HG03103 (cell line): ENCODE data around the gene PANK1.
"Not testable (repeated sequence)": the region's sequence is repeated elsewhere in the genome, so short reads cannot be mapped to it uniquely, and the experiment has no call there.

Experiments used
- ATAC-seq: cut with Tn5 transposase; IDR thresholded peaks from one replicate; pipeline ENCODE4 v1.9.1; 2021; ENCODE audit warnings: low read depth; ENCODE audit not compliant: unreplicated experiment

Gene PANK1

GRCh38 chr10:89576022-89576421 is 69.0 kb downstream of the PANK1 start:
- no peak for ATAC-seq

DNA sequence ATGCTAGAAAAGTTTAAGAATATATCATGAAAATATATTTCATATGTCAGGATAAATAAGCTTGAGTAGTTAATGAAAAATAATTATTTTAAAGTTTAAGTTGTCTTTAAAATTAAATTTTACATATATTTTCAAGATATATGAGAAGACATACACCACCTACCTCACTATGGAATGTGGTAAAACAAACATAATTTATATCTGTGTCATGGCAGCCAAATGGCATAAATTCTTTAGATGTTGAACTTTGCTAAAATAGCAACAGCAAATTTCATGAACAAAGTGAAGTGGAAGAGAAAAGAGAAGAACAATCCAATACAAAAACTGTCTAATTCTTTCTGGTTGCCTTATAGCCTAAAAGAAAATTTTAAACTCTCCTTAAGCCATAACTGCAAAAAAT is 70.0 kb downstream of the PANK1 start:
- ATAC-seq, result no peak

DNA sequence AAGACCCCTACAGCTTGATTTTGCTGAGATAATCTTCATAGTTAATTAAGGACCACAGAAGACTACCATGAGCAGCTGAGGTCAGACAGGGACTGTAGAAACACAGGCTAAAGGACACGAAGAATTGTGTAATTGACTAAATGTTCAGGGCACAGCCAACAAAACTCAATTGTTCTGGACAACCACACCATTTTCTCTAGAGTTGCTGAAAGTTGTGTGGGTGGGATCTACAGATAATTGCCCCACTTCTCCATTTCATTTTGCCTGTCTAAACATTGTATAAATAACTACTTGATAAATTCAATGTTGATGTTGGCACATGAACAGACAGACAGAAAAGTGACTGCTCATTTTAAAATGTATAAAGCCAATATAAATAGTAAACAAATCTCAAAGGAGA is 70.7 kb downstream of the PANK1 start:
- ATAC-seq, result no peak

- no peak for ATAC-seq
Observed at GRCh38 chr10:89567576-89568245, 77.3 kb downstream of the PANK1 start.

GRCh38 chr10:89566992-89567391 is 78.0 kb downstream of the PANK1 start:
- no peak for ATAC-seq

DNA sequence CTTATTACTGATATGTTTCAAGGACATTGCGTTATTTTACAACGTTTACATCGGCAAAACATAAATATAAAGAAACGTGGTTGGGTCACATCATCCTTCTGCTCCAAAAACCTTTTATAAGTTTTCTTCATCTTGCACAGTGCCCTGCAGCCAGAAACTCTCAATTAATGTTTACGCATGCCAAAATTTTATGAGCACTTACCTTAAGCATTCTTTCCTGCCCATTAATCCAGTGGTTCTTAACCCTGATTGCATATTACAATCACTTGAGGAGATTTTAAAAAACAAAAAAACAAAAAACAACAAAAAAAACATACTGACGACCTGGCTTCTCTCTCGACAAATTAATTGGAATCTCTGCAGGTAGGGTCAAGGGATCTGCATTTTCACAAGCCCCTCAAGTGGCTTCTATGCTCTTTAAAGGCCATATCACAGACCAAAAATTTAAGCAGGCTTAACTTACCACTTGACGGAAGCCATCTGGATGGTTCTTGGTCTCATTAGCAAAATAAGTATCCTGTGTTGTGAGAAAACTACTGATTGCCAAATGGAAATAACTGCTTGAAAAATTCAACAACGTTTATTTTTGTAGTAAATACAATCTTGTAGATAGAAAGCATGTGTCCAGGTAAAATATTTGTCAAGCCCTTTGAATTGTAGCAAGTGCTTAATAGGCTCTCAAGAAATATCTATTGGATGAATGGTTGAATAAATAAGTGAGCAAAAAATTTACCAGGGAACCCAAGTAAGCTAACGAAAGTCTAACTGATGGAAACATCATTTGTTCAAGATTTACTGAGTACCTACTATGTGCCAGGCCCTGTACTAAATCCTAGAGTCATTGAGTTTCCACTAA is 78.7 kb downstream of the PANK1 start:
- ATAC-seq, result no peak

- ATAC-seq, result no peak
Observed at GRCh38 chr10:89565180-89565579, 79.9 kb downstream of the PANK1 start.

DNA sequence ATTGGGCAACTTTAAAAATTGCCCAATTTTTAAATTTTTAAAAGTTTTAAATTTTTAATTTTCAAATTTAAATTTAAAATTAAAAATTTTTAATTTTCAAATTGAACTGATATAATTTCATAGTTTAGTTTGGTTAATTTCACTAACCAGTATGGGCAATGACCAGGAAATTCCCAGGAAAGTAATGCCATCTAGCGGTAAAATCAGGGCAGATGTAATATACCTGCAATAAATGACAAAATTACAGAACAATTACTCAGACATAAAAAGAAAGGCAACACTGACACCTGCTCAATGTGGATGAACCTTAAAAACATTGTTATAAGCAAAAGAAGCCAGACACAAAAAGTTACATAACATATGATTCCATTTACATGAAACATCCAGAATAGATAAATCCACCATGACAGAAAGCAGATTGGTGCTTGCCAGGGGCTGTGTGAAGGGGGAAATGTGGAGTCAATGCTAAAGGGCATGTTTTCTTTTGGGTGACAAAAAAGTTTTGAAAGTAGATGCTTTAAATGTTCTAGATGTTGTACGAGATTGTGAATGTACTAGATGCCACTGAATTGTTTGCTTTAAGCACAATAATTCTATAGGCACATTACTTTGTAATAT is 81.1 kb downstream of the PANK1 start:
- no peak for ATAC-seq

GRCh38 chr10:89563311-89563710 is 81.7 kb downstream of the PANK1 start:
- ATAC-seq, result no peak

DNA sequence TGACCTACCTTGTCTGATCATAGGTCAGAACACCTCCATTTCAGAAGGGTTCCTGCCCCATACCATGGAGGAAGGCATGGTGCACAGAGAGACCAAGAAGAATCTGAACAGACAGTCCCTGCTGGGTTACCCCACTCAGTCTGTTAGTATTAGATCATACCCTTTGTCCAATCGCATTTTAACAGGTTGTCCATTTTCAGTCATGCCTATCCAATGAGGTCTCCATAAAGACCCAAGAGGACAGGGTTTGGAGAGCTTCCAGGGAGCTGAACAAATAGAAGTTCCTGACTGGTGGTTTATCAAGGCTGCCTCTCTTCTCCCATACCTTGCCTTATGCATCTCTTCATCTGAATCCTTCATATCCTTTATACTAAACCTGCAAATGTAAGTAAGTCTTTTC is 88.4 kb downstream of the PANK1 start:
- ATAC-seq, result no peak

- ATAC-seq, result no peak
Observed at GRCh38 chr10:89555688-89556445, 89.2 kb downstream of the PANK1 start.

DNA sequence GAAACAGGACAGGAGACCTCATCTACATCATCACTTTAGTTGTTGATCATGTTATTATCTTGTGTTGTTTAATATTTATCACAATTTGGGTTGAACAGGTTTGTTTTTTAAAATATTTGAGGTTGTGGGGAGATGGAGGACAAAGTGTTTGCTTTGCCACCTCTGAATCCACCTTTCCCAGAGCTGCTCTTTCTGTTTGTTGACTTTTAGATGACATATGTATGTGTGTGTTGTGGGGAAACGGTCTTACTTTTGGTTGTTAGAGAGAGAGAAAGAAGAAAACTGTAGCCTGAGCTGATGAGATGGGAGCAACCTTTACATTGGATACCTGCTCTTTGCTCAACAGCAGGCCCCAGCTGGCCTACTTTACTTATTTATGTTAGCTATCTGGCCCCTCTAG is 90.6 kb downstream of the PANK1 start:
- no peak for ATAC-seq

DNA sequence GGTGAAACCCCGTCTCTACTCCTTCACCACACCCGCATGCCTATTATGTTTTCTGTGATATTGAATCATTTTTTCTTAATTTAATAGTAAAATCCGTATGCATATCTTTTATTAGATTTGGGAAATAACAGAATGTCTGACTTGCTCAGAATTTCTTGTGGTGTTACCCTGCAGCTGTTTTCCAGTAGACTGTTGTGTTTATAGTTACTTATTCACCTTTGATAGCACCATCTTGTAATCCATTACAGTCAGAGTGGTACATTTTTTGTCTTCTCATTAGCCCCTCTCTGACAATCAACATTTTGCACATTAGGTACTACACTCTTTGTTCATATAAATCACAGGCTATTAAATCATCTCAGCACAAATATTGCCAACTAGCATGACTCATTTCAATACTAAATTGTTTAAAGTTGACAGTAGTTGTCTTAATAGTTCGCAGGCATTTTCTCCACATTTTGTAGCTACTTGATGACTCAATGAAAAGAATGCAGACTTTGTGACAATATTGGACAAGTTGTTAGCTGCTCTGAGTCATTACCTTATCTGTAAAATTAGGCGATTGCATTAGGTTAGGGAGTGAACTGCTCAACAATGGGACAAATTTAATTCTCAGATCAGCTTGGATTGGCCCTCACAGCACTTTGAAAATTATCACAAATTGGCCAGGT is 91.8 kb downstream of the PANK1 start:
- ATAC-seq, result no peak

- ATAC-seq, result no peak
Observed at GRCh38 chr10:89552213-89552612, 92.8 kb downstream of the PANK1 start.

DNA sequence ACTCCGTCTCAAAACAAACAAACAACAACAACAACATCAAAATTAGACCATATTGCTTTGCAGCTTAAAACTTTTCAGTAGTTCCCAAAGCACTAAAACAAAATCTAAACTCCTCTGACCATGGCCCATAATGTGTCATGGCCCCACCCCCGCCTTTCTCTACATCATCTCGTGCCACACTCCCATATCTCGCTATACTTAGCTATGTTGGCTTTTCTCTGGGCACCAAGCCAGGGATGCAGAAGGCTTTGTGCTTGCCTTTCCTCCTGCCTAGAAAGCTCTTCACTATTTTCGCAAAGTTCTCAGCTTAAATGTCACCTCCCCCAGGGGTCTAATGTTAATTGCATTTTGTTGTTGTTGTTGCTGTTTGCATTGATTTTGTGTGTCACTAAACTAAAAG is 94.5 kb downstream of the PANK1 start:
- ATAC-seq, result no peak

DNA sequence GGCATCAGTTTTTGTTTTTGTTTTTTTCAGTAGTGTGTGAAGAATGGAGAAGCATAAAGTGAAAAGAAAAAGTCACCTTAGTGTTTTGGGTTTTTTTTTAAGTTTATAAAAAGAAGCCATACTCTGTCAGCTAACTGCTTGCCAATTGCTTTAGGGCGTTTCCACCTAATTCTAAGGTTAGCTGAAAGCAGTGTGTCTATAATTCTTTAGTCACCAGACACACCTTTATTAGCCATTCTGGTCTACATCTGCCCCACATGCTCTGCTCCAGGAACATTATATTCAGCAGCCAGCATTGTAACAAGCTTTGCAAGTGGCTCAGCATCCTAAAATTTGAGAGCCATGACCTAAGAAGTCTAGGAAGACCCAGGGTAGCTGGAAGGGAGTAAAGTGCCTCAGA is 95.5 kb downstream of the PANK1 start:
- no peak for ATAC-seq

GRCh38 chr10:89548673-89549072 is 96.4 kb downstream of the PANK1 start:
- ATAC-seq, result no peak

- no peak for ATAC-seq
Observed at GRCh38 chr10:89547853-89548513, 97.1 kb downstream of the PANK1 start.

GRCh38 chr10:89546651-89547050 is 98.4 kb downstream of the PANK1 start:
- ATAC-seq, result not testable (repeated sequence)

DNA sequence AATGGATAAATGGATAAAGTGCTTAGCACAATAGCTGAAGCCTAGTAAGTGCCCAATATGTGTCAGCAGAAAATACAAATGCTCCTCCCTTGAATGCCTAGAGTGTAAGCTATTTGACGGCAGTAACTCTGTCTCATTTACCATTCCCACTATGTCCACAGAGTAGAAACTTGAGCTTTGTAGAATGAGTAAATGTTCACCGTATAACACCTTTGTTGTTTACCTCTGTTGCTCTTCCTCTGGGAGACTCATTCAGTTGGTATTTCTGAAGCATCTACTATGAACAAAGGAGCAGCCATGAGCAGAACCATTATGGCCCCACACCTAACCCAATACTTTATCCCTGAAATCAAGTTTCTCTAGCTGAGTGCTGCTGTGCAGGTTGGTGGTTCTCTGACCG is 101.2 kb downstream of the PANK1 start:
- no peak for ATAC-seq
